GM23338 (cell line): Measurements from ENCODE around the gene SP5. TPM values are rescaled to one million over a fixed set of nuclear protein-coding genes. Genes with fewer than 3 reads are reported as not detected.

Experiments
- ATAC-seq: fragments of 200-7000 bp; cut with Tn5 transposase; 3 replicates; pipeline ENCODE4 v1.9.1; 2020
- DNase-seq: peaks from one replicate; pipeline ENCODE4 v3.0.0-alpha.2; 2015; ENCODE audit warnings: low spot score
- H2AFZ ChIP-seq: fragments of 200-600 bp; sonication (generic); 2 replicates; pipeline ENCODE4 v1.8.0; 2016; ENCODE audit warnings: antibody characterized with exemption, mild to moderate bottlenecking, moderate library complexity
- H3F3A ChIP-seq: fragments of 200-600 bp; sonication (generic); replicated peaks from 2 replicates; pipeline ENCODE4 v1.8.0; 2017; ENCODE audit warnings: antibody characterized with exemption, mixed run types, low read depth
- H3K27ac ChIP-seq: fragments of 200-600 bp; sonication (generic); 2 replicates; pipeline ENCODE4 v1.6.1; 2016; ENCODE audit warnings: low read depth
- H3K27me3 ChIP-seq: fragments of 200-600 bp; sonication (generic); 2 replicates; pipeline ENCODE4 v1.8.0; 2016; ENCODE audit warnings: mild to moderate bottlenecking, mixed run types, moderate library complexity; ENCODE audit not compliant: insufficient read depth
- H3K36me3 ChIP-seq: fragments of 200-600 bp; sonication (generic); 2 replicates; pipeline ENCODE4 v1.8.0; 2016; ENCODE audit warnings: mild to moderate bottlenecking; ENCODE audit not compliant: insufficient read depth
- H3K4me1 ChIP-seq: fragments of 200-600 bp; sonication (generic); 2 replicates; pipeline ENCODE4 v1.8.0; 2016; ENCODE audit warnings: mild to moderate bottlenecking, moderate library complexity; ENCODE audit not compliant: insufficient read depth
- H3K4me2 ChIP-seq: fragments of 200-600 bp; sonication (generic); 2 replicates; pipeline ENCODE4 v1.7.1; 2017; ENCODE audit warnings: mixed run types
- H3K4me3 ChIP-seq: fragments of 200-600 bp; sonication (generic); 2 replicates; pipeline ENCODE4 v1.6.1; 2016; ENCODE audit warnings: mixed run types
- H3K79me2 ChIP-seq: fragments of 200-600 bp; sonication (generic); replicated peaks from 2 replicates; pipeline ENCODE4 v1.8.0; 2017; ENCODE audit warnings: mild to moderate bottlenecking; ENCODE audit not compliant: insufficient read depth
- H3K9me2 ChIP-seq: fragments of 200-600 bp; sonication (generic); 2 replicates; pipeline ENCODE4 v1.8.0; 2017; ENCODE audit not compliant: insufficient read depth
- H4K20me1 ChIP-seq: fragments of 200-600 bp; sonication (generic); replicated peaks from 2 replicates; pipeline ENCODE4 v1.8.0; 2017; ENCODE audit warnings: mild to moderate bottlenecking; ENCODE audit not compliant: insufficient read depth
- H3K27ac Mint-ChIP-seq: 2 replicates; pipeline ENCODE4 v1.8.0; 2020; ENCODE audit warnings: inconsistent platforms, mild to moderate bottlenecking, moderate library complexity, mixed read lengths
- H3K27me3 Mint-ChIP-seq: 3 replicates; pipeline ENCODE4 v1.8.0; 2022; ENCODE audit warnings: low read depth, mild to moderate bottlenecking, moderate library complexity, mixed read lengths, inconsistent platforms; ENCODE audit not compliant: insufficient read depth, poor library complexity
- H3K36me3 Mint-ChIP-seq: 3 replicates; pipeline ENCODE4 v1.8.0; 2021; ENCODE audit warnings: low read depth, mild to moderate bottlenecking, inconsistent platforms, moderate library complexity, mixed read lengths
- H3K4me1 Mint-ChIP-seq: 3 replicates; pipeline ENCODE4 v1.8.0; 2020; ENCODE audit warnings: mild to moderate bottlenecking, inconsistent platforms, mixed read lengths
- H3K4me3 Mint-ChIP-seq: 3 replicates; pipeline ENCODE4 v1.8.0; 2021; ENCODE audit warnings: moderate library complexity, mild to moderate bottlenecking, inconsistent platforms, mixed read lengths
- H3K9me3 Mint-ChIP-seq: 3 replicates; pipeline ENCODE4 v1.8.0; 2020; ENCODE audit warnings: moderate library complexity, mild to moderate bottlenecking, inconsistent platforms, mixed read lengths
- CREB1 ChIP-seq: fragments of 250-450 bp; sonication (Bioruptor Pico); IDR thresholded peaks from 2 replicates; pipeline ENCODE4 v1.5.0; 2020; ENCODE audit warnings: low read depth, mild to moderate bottlenecking, moderate library complexity
- CTCF ChIP-seq, 2 experiments: fragments of 200-600 bp in 1 of 2; sonication (generic) in 1 of 2; conservative IDR thresholded peaks; 2 replicates each; pipeline versions ENCODE4 v1.5.1 to v1.6.1; 2016 to 2017; ENCODE audit warnings: antibody characterized with exemption in 2 of 2, low read depth in 2 of 2, mild to moderate bottlenecking in 2 of 2, moderate library complexity in 1 of 2
- ETS1 ChIP-seq: IDR thresholded peaks from 2 replicates; pipeline ENCODE4 v1.6.1; 2016; ENCODE audit warnings: antibody characterized with exemption
- EZH2 ChIP-seq: fragments of 200-600 bp; sonication (generic); IDR thresholded peaks from one replicate; pipeline ENCODE4 v1.8.0; 2017; ENCODE audit warnings: antibody characterized with exemption, mild to moderate bottlenecking, low read depth; ENCODE audit not compliant: unreplicated experiment
- EZH2phosphoT487 ChIP-seq: fragments of 200-600 bp; sonication (generic); IDR thresholded peaks from one replicate; pipeline ENCODE4 v1.8.1; 2018; ENCODE audit warnings: antibody characterized with exemption; ENCODE audit not compliant: unreplicated experiment
- JUNB ChIP-seq: IDR thresholded peaks from one replicate; pipeline ENCODE4 v1.6.1; 2016; ENCODE audit warnings: antibody characterized with exemption; ENCODE audit not compliant: unreplicated experiment
- NANOG ChIP-seq: IDR thresholded peaks from 2 replicates; pipeline ENCODE4 v1.6.1; 2016; ENCODE audit warnings: antibody characterized with exemption, borderline replicate concordance
- POLR2AphosphoS5 ChIP-seq: IDR thresholded peaks from 2 replicates; pipeline ENCODE4 v1.6.1; 2016; ENCODE audit warnings: antibody characterized with exemption, low read depth
- REST ChIP-seq: IDR thresholded peaks from one replicate; pipeline ENCODE4 v1.6.1; 2018; ENCODE audit warnings: antibody characterized with exemption; ENCODE audit not compliant: unreplicated experiment
- STAT1 ChIP-seq: IDR thresholded peaks from one replicate; pipeline ENCODE4 v1.6.1; 2016; ENCODE audit warnings: antibody characterized with exemption; ENCODE audit not compliant: unreplicated experiment
- ZNF114 ChIP-seq: fragments of 250-450 bp; sonication (Bioruptor Pico); IDR thresholded peaks from 2 replicates; pipeline ENCODE4 v1.5.0; 2020; ENCODE audit warnings: mild to moderate bottlenecking, moderate library complexity
- ZNF331 ChIP-seq: fragments of 250-450 bp; sonication (Bioruptor Pico); IDR thresholded peaks from 2 replicates; pipeline ENCODE4 v1.5.0; 2020; ENCODE audit warnings: low read depth, mild to moderate bottlenecking, moderate library complexity
- polyA plus RNA-seq: library from polyadenylated mRNA; unstranded; fragments of >200 nt; fragmentation: Nextera tagmentation; extraction: Ambion mirVana; gene quantifications from 2 replicates; pipeline ENCODE4 v1.2.1, GENCODE V29; 2016
- total RNA-seq: library from RNA; depleted of rRNA; stranded (reverse); fragments of >200 nt; shearing (Covaris generic); gene quantifications from 2 replicates; pipeline ENCODE4 v1.2.3, GENCODE V29; 2014

SP5 gene
- total and polyA plus RNA-seq, 2 experiments from 2014 or later, result 0.21 to 0.32 TPM

- Histone ChIP-seq H3K4me3 (peak overlapping the region; percentile 2), H3K4me2 (peak overlapping the region; percentile 12), H3F3A (no peaks in the 10 kb centered on the region), H4K20me1 (no peaks in the 10 kb centered on the region), H3K79me2 (no peaks in the 10 kb centered on the region), H3K36me3 (no peaks in the 10 kb centered on the region), H2AFZ (no peak overlapping the region), H3K4me1 (peaks cover 27% of the 10 kb centered on the region), H3K9me2 (no peaks in the 10 kb centered on the region), H3K27ac (peak overlapping the region; percentile 82), H3K27me3 (no peaks in the 10 kb centered on the region)
- H3K27me3 Mint-ChIP-seq, result peaks cover 4% of the 10 kb centered on the region
- ATAC-seq, result peak; percentile 53; the same call in 2 of the 3 replicates
- H3K4me1 Mint-ChIP-seq, result peaks cover 30% of the 10 kb centered on the region
- H3K4me3 Mint-ChIP-seq, result 0 out of 3 replicates have a peak overlapping the region, but pooled peaks have one; percentile 8
- no peaks in the 10 kb centered on the region; the same call in 2 of the 3 replicates for H3K9me3 Mint-ChIP-seq
- H3K27ac Mint-ChIP-seq, result 0 out of 2 replicates have a peak overlapping the region, but pooled peaks have one; percentile 2
- H3K36me3 Mint-ChIP-seq, result no peaks in the 10 kb centered on the region
- TF ChIP-seq NANOG (peak; percentile 55; the same call in 1 of the 2 replicates), CREB1 (CRISPR knock-in tag) (no peak)
- DNase-seq, result peak; percentile 34
These were observed 49.7 kb downstream of the SP5 start for GRCh38 chr2:170764880-170765261.

- Mint-ChIP-seq H3K9me3 (no peaks in the 10 kb centered on the region; the same call in 2 of the 3 replicates), H3K4me1 (peaks cover 37% of the 10 kb centered on the region), H3K27me3 (peaks cover 4% of the 10 kb centered on the region), H3K27ac (no peak overlapping the region), H3K36me3 (no peaks in the 10 kb centered on the region), H3K4me3 (0 out of 3 replicates have a peak overlapping the region, but pooled peaks have one; percentile 22)
- peak overlapping the region; percentile 8; the same call in 1 of the 2 replicates for H3K4me2 ChIP-seq
- no peaks in the 10 kb centered on the region for H3K9me2 ChIP-seq
- peaks cover 28% of the 10 kb centered on the region for H3K4me1 ChIP-seq
- H3F3A ChIP-seq, result no peaks in the 10 kb centered on the region
- H4K20me1 ChIP-seq, result no peaks in the 10 kb centered on the region
- no peaks in the 10 kb centered on the region for H3K36me3 ChIP-seq
- no peak overlapping the region for H3K27ac ChIP-seq
- ATAC-seq, result no peak
- no peak overlapping the region for H3K4me3 ChIP-seq
- peak; percentile 49 for DNase-seq
- H2AFZ ChIP-seq, result no peak overlapping the region
- H3K79me2 ChIP-seq, result no peaks in the 10 kb centered on the region
- H3K27me3 ChIP-seq, result no peaks in the 10 kb centered on the region
- TF ChIP-seq CREB1 (CRISPR knock-in tag), result no peak
- no peak for TF ChIP-seq CTCF (conservative IDR thresholded peaks at IDR 0.05; ENCODE audit: low read depth in 2 of 2)
- no peak for TF ChIP-seq POLR2AphosphoS5
- no peak for TF ChIP-seq NANOG
- no peak for TF ChIP-seq STAT1
- no peak for TF ChIP-seq ZNF114 (CRISPR knock-in tag)
- no peak for TF ChIP-seq EZH2phosphoT487
- no peak for TF ChIP-seq REST
- TF ChIP-seq ZNF331, result no peak
- no peak for TF ChIP-seq JUNB
- TF ChIP-seq EZH2, result no peak
- no peak for TF ChIP-seq ETS1
These were observed 51.6 kb downstream of the SP5 start for GRCh38 chr2:170766693-170767092.
